HL-60 (cell line): ENCODE results near the gene SEMA6B.

ENCODE experiments used
- DNase-seq, 2 experiments: peaks; one replicate each; pipeline ENCODE4 v3.0.0-alpha.2; 2010 to 2020; ENCODE audit warnings: low read depth in 1 of 2, low spot score in 1 of 2
- H3K27ac ChIP-seq: fragments of 250-450 bp; sonication (Bioruptor Pico); replicated peaks from 2 replicates; pipeline ENCODE4 v1.5.1; 2020; ENCODE audit warnings: mild to moderate bottlenecking, moderate library complexity
- H3K27me3 ChIP-seq: fragments of 250-450 bp; sonication (Bioruptor Pico); 2 replicates; pipeline ENCODE4 v1.5.1; 2021; ENCODE audit warnings: mild to moderate bottlenecking, moderate library complexity; ENCODE audit not compliant: insufficient read depth, poor library complexity, severe bottlenecking
- H3K4me3 ChIP-seq: replicated peaks from 2 replicates; pipeline ENCODE4 v1.5.1; 2011; ENCODE audit warnings: mild to moderate bottlenecking, control low read depth, low read length; ENCODE audit not compliant: insufficient read depth
- CTCF ChIP-seq: IDR thresholded peaks from one replicate; pipeline ENCODE4 v1.5.1; 2011; ENCODE audit warnings: low read length, control low read depth, inconsistent platforms; ENCODE audit not compliant: insufficient read depth
- GABPA ChIP-seq: IDR thresholded peaks from 2 replicates; pipeline ENCODE4 v1.6.1; 2012; ENCODE audit warnings: low read depth
- POLR2AphosphoS5 ChIP-seq: IDR thresholded peaks from 2 replicates; pipeline ENCODE4 v1.6.1; 2012; ENCODE audit warnings: low read depth
- SPI1 ChIP-seq: IDR thresholded peaks from 2 replicates; pipeline ENCODE4 v1.6.1; 2012; ENCODE audit warnings: low read depth, mild to moderate bottlenecking, borderline replicate concordance
- TF ChIP-seq, protein P1 (sequence below): IDR thresholded peaks from 2 replicates; pipeline ENCODE4 v1.6.1; 2012; ENCODE audit warnings: low read depth; ENCODE audit not compliant: insufficient replicate concordance

The SEMA6B gene

GRCh38 chr19:4555657-4556561, 3.6 kb downstream of the SEMA6B start:
- DNase-seq: no peak
- H3K27ac ChIP-seq: no peak overlapping the region
- TF ChIP-seq POLR2AphosphoS5 (no peak), SPI1 (no peak), CTCF (no peak), GABPA (no peak)
- TF ChIP-seq, protein P1, sequence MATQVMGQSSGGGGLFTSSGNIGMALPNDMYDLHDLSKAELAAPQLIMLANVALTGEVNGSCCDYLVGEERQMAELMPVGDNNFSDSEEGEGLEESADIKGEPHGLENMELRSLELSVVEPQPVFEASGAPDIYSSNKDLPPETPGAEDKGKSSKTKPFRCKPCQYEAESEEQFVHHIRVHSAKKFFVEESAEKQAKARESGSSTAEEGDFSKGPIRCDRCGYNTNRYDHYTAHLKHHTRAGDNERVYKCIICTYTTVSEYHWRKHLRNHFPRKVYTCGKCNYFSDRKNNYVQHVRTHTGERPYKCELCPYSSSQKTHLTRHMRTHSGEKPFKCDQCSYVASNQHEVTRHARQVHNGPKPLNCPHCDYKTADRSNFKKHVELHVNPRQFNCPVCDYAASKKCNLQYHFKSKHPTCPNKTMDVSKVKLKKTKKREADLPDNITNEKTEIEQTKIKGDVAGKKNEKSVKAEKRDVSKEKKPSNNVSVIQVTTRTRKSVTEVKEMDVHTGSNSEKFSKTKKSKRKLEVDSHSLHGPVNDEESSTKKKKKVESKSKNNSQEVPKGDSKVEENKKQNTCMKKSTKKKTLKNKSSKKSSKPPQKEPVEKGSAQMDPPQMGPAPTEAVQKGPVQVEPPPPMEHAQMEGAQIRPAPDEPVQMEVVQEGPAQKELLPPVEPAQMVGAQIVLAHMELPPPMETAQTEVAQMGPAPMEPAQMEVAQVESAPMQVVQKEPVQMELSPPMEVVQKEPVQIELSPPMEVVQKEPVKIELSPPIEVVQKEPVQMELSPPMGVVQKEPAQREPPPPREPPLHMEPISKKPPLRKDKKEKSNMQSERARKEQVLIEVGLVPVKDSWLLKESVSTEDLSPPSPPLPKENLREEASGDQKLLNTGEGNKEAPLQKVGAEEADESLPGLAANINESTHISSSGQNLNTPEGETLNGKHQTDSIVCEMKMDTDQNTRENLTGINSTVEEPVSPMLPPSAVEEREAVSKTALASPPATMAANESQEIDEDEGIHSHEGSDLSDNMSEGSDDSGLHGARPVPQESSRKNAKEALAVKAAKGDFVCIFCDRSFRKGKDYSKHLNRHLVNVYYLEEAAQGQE: no peak

GRCh38 chr19:4554717-4555116, 4.8 kb downstream of the SEMA6B start:
- no peak for DNase-seq

More at GRCh38 chr19:4555657-4556561, 3.6 kb downstream of the SEMA6B start:
- H3K4me3 ChIP-seq: no peak overlapping the region
- no peaks in the 10 kb centered on the region for H3K27me3 ChIP-seq

DNA sequence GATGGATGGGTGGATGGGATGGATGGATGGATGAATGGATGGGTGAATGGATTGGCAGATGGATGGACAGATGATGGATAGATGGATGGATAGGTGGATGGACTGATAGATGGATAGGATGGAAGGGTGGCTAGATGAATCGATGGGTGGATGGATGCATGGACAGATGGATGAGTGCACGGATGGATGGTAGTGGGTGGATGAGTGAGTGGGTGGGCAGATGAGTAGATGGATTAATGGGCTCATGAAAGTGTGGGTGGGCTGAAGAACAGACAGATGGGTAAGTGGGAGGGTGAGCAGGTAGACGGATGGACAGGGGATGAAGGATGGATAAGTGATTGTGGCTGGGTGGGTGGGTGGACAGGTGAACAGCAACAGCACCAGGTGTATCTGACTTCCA, 5.7 kb downstream of the SEMA6B start:
- TF ChIP-seq SPI1 (no peak), POLR2AphosphoS5 (no peak), CTCF (no peak), GABPA (no peak)
- TF ChIP-seq, protein P1: no peak
- no peak for DNase-seq
- H3K27ac ChIP-seq: no peak overlapping the region
- no peak overlapping the region for H3K4me3 ChIP-seq
- no peaks in the 10 kb centered on the region for H3K27me3 ChIP-seq

More at GRCh38 chr19:4554717-4555116, 4.8 kb downstream of the SEMA6B start:
- TF ChIP-seq POLR2AphosphoS5 (no peak), GABPA (no peak), SPI1 (no peak), CTCF (no peak)
- TF ChIP-seq, protein P1: no peak
- Histone ChIP-seq H3K27me3 (no peaks in the 10 kb centered on the region), H3K4me3 (no peak overlapping the region), H3K27ac (no peak overlapping the region)
